Spleen (tissue), 7 donors: ENCODE results near the gene GTPBP1.

ENCODE experiments used
- CTCF ChIP-seq, 11 experiments: fragments of 200-600 bp in 7 of 11; fragments of 450-650 bp in 4 of 11; sonication (generic) in 4 of 11; IDR thresholded peaks in 8 of 11; conservative IDR thresholded peaks in 3 of 11; 1 replicate in 7 of 11; 2 replicates in 4 of 11; pipeline versions ENCODE4 v1.4.0 to v1.8.0; 2016 to 2021; ENCODE audit warnings: antibody characterized with exemption in 11 of 11, inconsistent platforms in 4 of 11, mild to moderate bottlenecking in 1 of 11
- POLR2A ChIP-seq, 3 donors: fragments of 450-650 bp; IDR thresholded peaks; one replicate each; pipeline ENCODE4 v1.5.1; 2017; ENCODE audit warnings: antibody characterized with exemption in 3 of 3, mild to moderate bottlenecking in 1 of 3
- POLR2AphosphoS5 ChIP-seq, 3 donors: sonication (generic); formaldehyde crosslinking; IDR thresholded peaks; one replicate each; pipeline ENCODE4 v1.5.1; 2017; ENCODE audit warnings: antibody characterized with exemption in 3 of 3
- donor health status: DM: no; HTN: no; CAD: no; lungs with moderate emphysema.
- donor health status: DM: no; HTN: no; CAD: no.
- donor health status: DM: no; HTN: no; CAD: no.

GRCh38 chr22:38674888-38675287 is 30.9 kb upstream of the GTPBP1 start:
- no peak for TF ChIP-seq CTCF (IDR thresholded peaks at IDR 0.05 in 8 of 11, conservative IDR thresholded peaks at IDR 0.05 in 3 of 11)
- TF ChIP-seq POLR2AphosphoS5 (IDR thresholded peaks at IDR 0.05), result no peak
- no peak for TF ChIP-seq POLR2A (IDR thresholded peaks at IDR 0.05)
